ENCODE data around the gene DNAJC5.
"Not testable (repeated sequence)": the region's sequence is repeated elsewhere in the genome, so short reads cannot be mapped to it uniquely, and the experiment has no call there.

Gene DNAJC5

GRCh38 chr20:63868264-63868663 is 26.7 kb upstream of the DNAJC5 start:
- H2AFZ ChIP-seq (ENCODE audit: low read length), result no peak overlapping the region
- no peak overlapping the region for H3K4me2 ChIP-seq (ENCODE audit: insufficient read depth, low read length, poor library complexity, severe bottlenecking)
- no peak overlapping the region for H3K9ac ChIP-seq (ENCODE audit: low read depth, low read length, poor library complexity)
- H3K14ac ChIP-seq (ENCODE audit: low read length), result no peak overlapping the region
- no peak overlapping the region for H2BK120ac ChIP-seq (ENCODE audit: low read depth, low read length)
- H3K23ac ChIP-seq (ENCODE audit: low read depth, low read length, poor library complexity), result no peak overlapping the region
- H4K91ac ChIP-seq (ENCODE audit: low read depth, low read length, poor library complexity), result no peak overlapping the region
- no peak overlapping the region for H2BK15ac ChIP-seq (ENCODE audit: low read length)
- peaks cover 19 to 55% of the 10 kb centered on the region in 2 donors for H3K36me3 ChIP-seq (replicated peaks in 1 of 2; ENCODE audit: control insufficient read depth in 2 of 2, insufficient read depth in 2 of 2, low read length in 2 of 2)
- no peak overlapping the region for H3K4ac ChIP-seq (ENCODE audit: low read length)
- DNase-seq (ENCODE audit: low spot score), result no peak
- no peak overlapping the region for H3K4me3 ChIP-seq (ENCODE audit: low read length in 2 of 2)
- no peak overlapping the region for H2BK12ac ChIP-seq (ENCODE audit: low read length)
- H2BK5ac ChIP-seq (ENCODE audit: low read length), result no peak overlapping the region
- H3K4me1 ChIP-seq (ENCODE audit: control insufficient read depth in 2 of 2, insufficient read depth in 1 of 2, low read depth in 1 of 2, low read length in 2 of 2), result peaks cover 5 to 8% of the 10 kb centered on the region in 2 donors
- H3K18ac ChIP-seq (ENCODE audit: low read length), result no peak overlapping the region
- H2AK5ac ChIP-seq (ENCODE audit: low read depth, low read length), result no peak overlapping the region
- H3K27me3 ChIP-seq (ENCODE audit: control insufficient read depth in 3 of 3, insufficient read depth in 3 of 3, low read depth in 1 of 3, low read length in 3 of 3), result no peaks in the 10 kb centered on the region
- no peak overlapping the region for H3K27ac ChIP-seq (replicated peaks; ENCODE audit: low read length)
- H3K9me3 ChIP-seq (replicated peaks in 1 of 2; ENCODE audit: control insufficient read depth in 2 of 2, insufficient read depth in 1 of 2, low read depth in 1 of 2, low read length in 2 of 2), result no peaks in the 10 kb centered on the region
- H3K79me1 ChIP-seq (ENCODE audit: low read depth, low read length), result peaks cover 10% of the 10 kb centered on the region
- H4K8ac ChIP-seq (ENCODE audit: low read depth, low read length), result no peak overlapping the region
- no CpG with 5 or more reads among the region's 5 CpGs for WGBS, 2 donors (ENCODE audit: extremely low coverage in 2 of 2, insufficient read length in 2 of 2, insufficient replicate concordance in 1 of 2)

GRCh38 chr20:63873477-63873971 is 21.4 kb upstream of the DNAJC5 start:
- no peak overlapping the region for H2AK5ac ChIP-seq (ENCODE audit: low read depth, low read length)
- H3K27ac ChIP-seq (replicated peaks; ENCODE audit: low read length), result no peak overlapping the region
- peaks cover 45 to 90% of the 10 kb centered on the region in 2 donors for H3K36me3 ChIP-seq (replicated peaks in 1 of 2; ENCODE audit: control insufficient read depth in 2 of 2, insufficient read depth in 2 of 2, low read length in 2 of 2)
- H2BK12ac ChIP-seq (ENCODE audit: low read length), result no peak overlapping the region
- WGBS, 2 donors (ENCODE audit: extremely low coverage in 2 of 2, insufficient read length in 2 of 2, insufficient replicate concordance in 1 of 2), result no CpG with 5 or more reads among the region's 14 CpGs
- no peaks in the 10 kb centered on the region for H3K4me1 ChIP-seq (ENCODE audit: control insufficient read depth in 2 of 2, insufficient read depth in 1 of 2, low read depth in 1 of 2, low read length in 2 of 2)
- no peak overlapping the region for H3K14ac ChIP-seq (ENCODE audit: low read length)
- H3K23ac ChIP-seq (ENCODE audit: low read depth, low read length, poor library complexity), result no peak overlapping the region
- peaks cover 6% of the 10 kb centered on the region for H3K79me1 ChIP-seq (ENCODE audit: low read depth, low read length)
- H4K8ac ChIP-seq (ENCODE audit: low read depth, low read length), result no peak overlapping the region
- H4K91ac ChIP-seq (ENCODE audit: low read depth, low read length, poor library complexity), result no peak overlapping the region
- H2BK15ac ChIP-seq (ENCODE audit: low read length), result no peak overlapping the region
- H3K27me3 ChIP-seq (ENCODE audit: control insufficient read depth in 3 of 3, insufficient read depth in 3 of 3, low read depth in 1 of 3, low read length in 3 of 3), result no peaks in the 10 kb centered on the region
- no peak overlapping the region for H2BK5ac ChIP-seq (ENCODE audit: low read length)
- no peak for DNase-seq (ENCODE audit: low spot score)
- H3K4me3 ChIP-seq (ENCODE audit: low read length in 2 of 2), result no peak overlapping the region
- no peak overlapping the region for H3K18ac ChIP-seq (ENCODE audit: low read length)
- H3K9ac ChIP-seq (ENCODE audit: low read depth, low read length, poor library complexity), result no peak overlapping the region
- no peaks in the 10 kb centered on the region for H3K9me3 ChIP-seq (replicated peaks in 1 of 2; ENCODE audit: control insufficient read depth in 2 of 2, insufficient read depth in 1 of 2, low read depth in 1 of 2, low read length in 2 of 2)
- no peak overlapping the region for H3K4me2 ChIP-seq (ENCODE audit: insufficient read depth, low read length, poor library complexity, severe bottlenecking)
- H2BK120ac ChIP-seq (ENCODE audit: low read depth, low read length), result no peak overlapping the region
- no peak overlapping the region for H3K4ac ChIP-seq (ENCODE audit: low read length)
- no peak overlapping the region for H2AFZ ChIP-seq (ENCODE audit: low read length)

- not testable (repeated sequence) for H3K23ac ChIP-seq (ENCODE audit: low read depth, low read length, poor library complexity); H4K8ac ChIP-seq (ENCODE audit: low read depth, low read length); H2BK15ac ChIP-seq (ENCODE audit: low read length); DNase-seq (ENCODE audit: low spot score); H3K18ac ChIP-seq (ENCODE audit: low read length); H4K91ac ChIP-seq (ENCODE audit: low read depth, low read length, poor library complexity); H3K4me1 ChIP-seq (ENCODE audit: control insufficient read depth in 2 of 2, insufficient read depth in 1 of 2, low read depth in 1 of 2, low read length in 2 of 2); H3K9ac ChIP-seq (ENCODE audit: low read depth, low read length, poor library complexity); H3K4me2 ChIP-seq (ENCODE audit: insufficient read depth, low read length, poor library complexity, severe bottlenecking); H3K14ac ChIP-seq (ENCODE audit: low read length); H3K79me1 ChIP-seq (ENCODE audit: low read depth, low read length); H3K27ac ChIP-seq (replicated peaks; ENCODE audit: low read length); H2BK120ac ChIP-seq (ENCODE audit: low read depth, low read length); H3K9me3 ChIP-seq (replicated peaks in 1 of 2; ENCODE audit: control insufficient read depth in 2 of 2, insufficient read depth in 1 of 2, low read depth in 1 of 2, low read length in 2 of 2); H3K4ac ChIP-seq (ENCODE audit: low read length); H2BK5ac ChIP-seq (ENCODE audit: low read length); H3K27me3 ChIP-seq (ENCODE audit: control insufficient read depth in 3 of 3, insufficient read depth in 3 of 3, low read depth in 1 of 3, low read length in 3 of 3); H2AK5ac ChIP-seq (ENCODE audit: low read depth, low read length); H2AFZ ChIP-seq (ENCODE audit: low read length); H2BK12ac ChIP-seq (ENCODE audit: low read length); H3K4me3 ChIP-seq (ENCODE audit: low read length in 2 of 2)
- no CpG with 5 or more reads among the region's 7 CpGs for WGBS, 2 donors (ENCODE audit: extremely low coverage in 2 of 2, insufficient read length in 2 of 2, insufficient replicate concordance in 1 of 2)
- H3K36me3 ChIP-seq (replicated peaks in 1 of 2; ENCODE audit: control insufficient read depth in 2 of 2, insufficient read depth in 2 of 2, low read length in 2 of 2), result peaks cover 39 to 90% of the 10 kb centered on the region in 2 donors
Observed at GRCh38 chr20:63874241-63874640, 20.7 kb upstream of the DNAJC5 start.

- Histone ChIP-seq H2BK120ac (ENCODE audit: low read depth, low read length) (no peak overlapping the region), H3K9ac (ENCODE audit: low read depth, low read length, poor library complexity) (no peak overlapping the region), H2AK5ac (ENCODE audit: low read depth, low read length) (no peak overlapping the region), H3K18ac (ENCODE audit: low read length) (no peak overlapping the region), H3K9me3 (replicated peaks in 1 of 2; ENCODE audit: control insufficient read depth in 2 of 2, insufficient read depth in 1 of 2, low read depth in 1 of 2, low read length in 2 of 2) (no peaks in the 10 kb centered on the region), H3K4me3 (ENCODE audit: low read length in 2 of 2) (no peak overlapping the region), H3K36me3 (replicated peaks in 1 of 2; ENCODE audit: control insufficient read depth in 2 of 2, insufficient read depth in 2 of 2, low read length in 2 of 2) (peaks cover 35 to 77% of the 10 kb centered on the region in 2 donors), H3K14ac (ENCODE audit: low read length) (no peak overlapping the region), H4K8ac (ENCODE audit: low read depth, low read length) (no peak overlapping the region), H2BK15ac (ENCODE audit: low read length) (no peak overlapping the region), H4K91ac (ENCODE audit: low read depth, low read length, poor library complexity) (no peak overlapping the region), H3K79me1 (ENCODE audit: low read depth, low read length) (peaks cover 11% of the 10 kb centered on the region), H2BK5ac (ENCODE audit: low read length) (no peak overlapping the region), H3K27me3 (ENCODE audit: control insufficient read depth in 3 of 3, insufficient read depth in 3 of 3, low read depth in 1 of 3, low read length in 3 of 3) (no peaks in the 10 kb centered on the region), H3K4me2 (ENCODE audit: insufficient read depth, low read length, poor library complexity, severe bottlenecking) (no peak overlapping the region), H3K23ac (ENCODE audit: low read depth, low read length, poor library complexity) (no peak overlapping the region), H3K4ac (ENCODE audit: low read length) (no peak overlapping the region), H3K27ac (replicated peaks; ENCODE audit: low read length) (no peak overlapping the region), H2BK12ac (ENCODE audit: low read length) (no peak overlapping the region), H2AFZ (ENCODE audit: low read length) (no peak overlapping the region), H3K4me1 (ENCODE audit: control insufficient read depth in 2 of 2, insufficient read depth in 1 of 2, low read depth in 1 of 2, low read length in 2 of 2) (no peaks in the 10 kb centered on the region)
- WGBS, 2 donors (ENCODE audit: extremely low coverage in 2 of 2, insufficient read length in 2 of 2, insufficient replicate concordance in 1 of 2), result no CpG with 5 or more reads among the region's 19 CpGs
- no peak for DNase-seq (ENCODE audit: low spot score)
Observed at GRCh38 chr20:63876489-63877036, 18.4 kb upstream of the DNAJC5 start.
